T-helper 17 cell (primary cell): ENCODE data around the gene AUH. TPM values are rescaled to one million over a fixed set of nuclear protein-coding genes. Genes with fewer than 3 reads are reported as not detected.

Experiments used
- ATAC-seq: fragments of 150-1000 bp; cut with Tn5 transposase; 2 replicates; pipeline ENCODE4 v1.10.0; 2021; ENCODE audit warnings: mild to moderate bottlenecking, moderate library complexity
- DNase-seq, 3 donors: peaks; one replicate each; pipeline versions ENCODE4 v3.0.0 to v3.0.0-alpha.2; 2020 to 2021
- H3K9me3 ChIP-seq: one replicate; pipeline ENCODE4 v1.7.0; 2013; ENCODE audit warnings: low read length, mild to moderate bottlenecking; ENCODE audit not compliant: control insufficient read depth, poor library complexity, severe bottlenecking
- H3K27ac Mint-ChIP-seq: one replicate; pipeline ENCODE4 v1.8.0; 2022; ENCODE audit warnings: mild to moderate bottlenecking, moderate library complexity, mixed read lengths
- H3K27me3 Mint-ChIP-seq: one replicate; pipeline ENCODE4 v1.8.0; 2022; ENCODE audit warnings: mixed read lengths
- H3K36me3 Mint-ChIP-seq: one replicate; pipeline ENCODE4 v1.8.0; 2022; ENCODE audit warnings: low read depth, mixed read lengths
- H3K4me1 Mint-ChIP-seq: one replicate; pipeline ENCODE4 v1.8.0; 2022; ENCODE audit warnings: mild to moderate bottlenecking, mixed read lengths
- H3K4me3 Mint-ChIP-seq: one replicate; pipeline ENCODE4 v1.8.0; 2022; ENCODE audit warnings: mild to moderate bottlenecking, moderate library complexity, mixed read lengths
- total RNA-seq, 4 donors: library from RNA in 2 of 4; stranded (reverse) in 2 of 4; gene quantifications; one replicate each; pipeline ENCODE4 v1.2.3 and lab custom pipeline; 2022 to 2026

The AUH gene
- total RNA-seq, 2 donors from 2014 or later = 15.2 to 17.2 TPM

- H3K4me3 Mint-ChIP-seq = no peak overlapping the region
- no peaks in the 10 kb centered on the region for H3K9me3 ChIP-seq
- DNase-seq = no peak
- no peaks in the 10 kb centered on the region for H3K27me3 Mint-ChIP-seq
- H3K4me1 Mint-ChIP-seq = peaks cover 8% of the 10 kb centered on the region
- peaks cover 7% of the 10 kb centered on the region for H3K36me3 Mint-ChIP-seq
- ATAC-seq = no peak
- no peak overlapping the region for H3K27ac Mint-ChIP-seq
Measured at GRCh38 chr9:91312717-91313325, 48.9 kb downstream of the AUH start.

GRCh38 chr9:91310037-91310436 lies 51.7 kb downstream of the AUH start:
- peaks cover 10% of the 10 kb centered on the region for H3K4me1 Mint-ChIP-seq
- no peak for DNase-seq
- H3K4me3 Mint-ChIP-seq = no peak overlapping the region
- H3K27me3 Mint-ChIP-seq = no peaks in the 10 kb centered on the region
- no peak for ATAC-seq
- H3K36me3 Mint-ChIP-seq = peaks cover 4% of the 10 kb centered on the region
- no peaks in the 10 kb centered on the region for H3K9me3 ChIP-seq
- no peak overlapping the region for H3K27ac Mint-ChIP-seq

GRCh38 chr9:91308191-91308590 lies 53.5 kb downstream of the AUH start:
- peaks cover 10% of the 10 kb centered on the region for H3K4me1 Mint-ChIP-seq
- DNase-seq = no peak
- no peak for ATAC-seq
- H3K36me3 Mint-ChIP-seq = peaks cover 4% of the 10 kb centered on the region
- no peak overlapping the region for H3K4me3 Mint-ChIP-seq
- H3K27me3 Mint-ChIP-seq = no peaks in the 10 kb centered on the region
- H3K9me3 ChIP-seq = no peaks in the 10 kb centered on the region
- peak overlapping the region; percentile 47 for H3K27ac Mint-ChIP-seq

GRCh38 chr9:91307279-91307678 lies 54.4 kb downstream of the AUH start:
- peaks cover 4% of the 10 kb centered on the region for H3K36me3 Mint-ChIP-seq
- ATAC-seq = no peak
- H3K27ac Mint-ChIP-seq = no peak overlapping the region
- no peak overlapping the region for H3K4me3 Mint-ChIP-seq
- no peak for DNase-seq
- peaks cover 8% of the 10 kb centered on the region for H3K4me1 Mint-ChIP-seq
- no peaks in the 10 kb centered on the region for H3K27me3 Mint-ChIP-seq
- no peaks in the 10 kb centered on the region for H3K9me3 ChIP-seq

- H3K4me1 Mint-ChIP-seq = peaks cover 8% of the 10 kb centered on the region
- DNase-seq (no peak), ATAC-seq (no peak)
- H3K36me3 Mint-ChIP-seq = peaks cover 4% of the 10 kb centered on the region
- no peaks in the 10 kb centered on the region for H3K9me3 ChIP-seq
- H3K4me3 Mint-ChIP-seq = no peak overlapping the region
- H3K27me3 Mint-ChIP-seq = no peaks in the 10 kb centered on the region
- H3K27ac Mint-ChIP-seq = no peak overlapping the region
Measured at GRCh38 chr9:91306296-91306630, 55.5 kb downstream of the AUH start.

- DNase-seq = no peak
- no peak overlapping the region for H3K27ac Mint-ChIP-seq
- no peak overlapping the region for H3K4me3 Mint-ChIP-seq
- no peak for ATAC-seq
- no peaks in the 10 kb centered on the region for H3K27me3 Mint-ChIP-seq
- peaks cover 4% of the 10 kb centered on the region for H3K36me3 Mint-ChIP-seq
- no peaks in the 10 kb centered on the region for H3K9me3 ChIP-seq
- H3K4me1 Mint-ChIP-seq = peaks cover 8% of the 10 kb centered on the region
Measured at GRCh38 chr9:91305596-91306295, 56.0 kb downstream of the AUH start.

GRCh38 chr9:91303741-91304415 lies 57.8 kb downstream of the AUH start:
- H3K4me3 Mint-ChIP-seq = no peak overlapping the region
- H3K27ac Mint-ChIP-seq = no peak overlapping the region
- ATAC-seq (no peak), DNase-seq (no peak)
- no peaks in the 10 kb centered on the region for H3K27me3 Mint-ChIP-seq
- no peaks in the 10 kb centered on the region for H3K9me3 ChIP-seq
- peaks cover 12% of the 10 kb centered on the region for H3K4me1 Mint-ChIP-seq
- peaks cover 4% of the 10 kb centered on the region for H3K36me3 Mint-ChIP-seq

GRCh38 chr9:91302831-91303230 lies 58.9 kb downstream of the AUH start:
- Mint-ChIP-seq H3K27ac (no peak overlapping the region), H3K36me3 (peaks cover 4% of the 10 kb centered on the region), H3K4me3 (no peak overlapping the region), H3K27me3 (no peaks in the 10 kb centered on the region), H3K4me1 (peaks cover 12% of the 10 kb centered on the region)
- H3K9me3 ChIP-seq = no peaks in the 10 kb centered on the region
- ATAC-seq = no peak
- no peak for DNase-seq

- DNase-seq = no peak
- ATAC-seq = no peak
- no peaks in the 10 kb centered on the region for H3K27me3 Mint-ChIP-seq
- peaks cover 6% of the 10 kb centered on the region for H3K36me3 Mint-ChIP-seq
- H3K4me1 Mint-ChIP-seq = peaks cover 13% of the 10 kb centered on the region
- H3K27ac Mint-ChIP-seq = no peak overlapping the region
- H3K9me3 ChIP-seq = no peaks in the 10 kb centered on the region
- no peak overlapping the region for H3K4me3 Mint-ChIP-seq
Measured at GRCh38 chr9:91301161-91301560, 60.6 kb downstream of the AUH start.

- no peaks in the 10 kb centered on the region for H3K9me3 ChIP-seq
- H3K27me3 Mint-ChIP-seq = no peaks in the 10 kb centered on the region
- H3K4me1 Mint-ChIP-seq = peaks cover 13% of the 10 kb centered on the region
- no peak overlapping the region for H3K4me3 Mint-ChIP-seq
- peak overlapping the region; percentile 14 for H3K27ac Mint-ChIP-seq
- H3K36me3 Mint-ChIP-seq = peaks cover 16% of the 10 kb centered on the region
- DNase-seq = no peak
- no peak for ATAC-seq
Measured at GRCh38 chr9:91298311-91298710, 63.4 kb downstream of the AUH start.

- ATAC-seq (no peak), DNase-seq (no peak)
- Mint-ChIP-seq H3K36me3 (peaks cover 25% of the 10 kb centered on the region), H3K4me1 (peaks cover 13% of the 10 kb centered on the region), H3K4me3 (no peak overlapping the region), H3K27me3 (no peaks in the 10 kb centered on the region), H3K27ac (no peak overlapping the region)
- no peaks in the 10 kb centered on the region for H3K9me3 ChIP-seq
Measured at GRCh38 chr9:91297306-91297705, 64.4 kb downstream of the AUH start.

GRCh38 chr9:91296354-91296753 lies 65.4 kb downstream of the AUH start:
- H3K27ac Mint-ChIP-seq = no peak overlapping the region

GRCh38 chr9:91295357-91295756 lies 66.4 kb downstream of the AUH start:
- H3K4me1 Mint-ChIP-seq = peaks cover 15% of the 10 kb centered on the region
- no peak for DNase-seq

More at GRCh38 chr9:91296354-91296753, 65.4 kb downstream of the AUH start:
- no peaks in the 10 kb centered on the region for H3K9me3 ChIP-seq
- DNase-seq (no peak), ATAC-seq (no peak)
- H3K4me1 Mint-ChIP-seq = peaks cover 13% of the 10 kb centered on the region
- peaks cover 25% of the 10 kb centered on the region for H3K36me3 Mint-ChIP-seq
- H3K4me3 Mint-ChIP-seq = no peak overlapping the region
- H3K27me3 Mint-ChIP-seq = no peaks in the 10 kb centered on the region

More at GRCh38 chr9:91295357-91295756, 66.4 kb downstream of the AUH start:
- Mint-ChIP-seq H3K4me3 (no peak overlapping the region), H3K27me3 (no peaks in the 10 kb centered on the region), H3K27ac (no peak overlapping the region), H3K36me3 (peaks cover 32% of the 10 kb centered on the region)
- no peaks in the 10 kb centered on the region for H3K9me3 ChIP-seq
- no peak for ATAC-seq
